Keratinocyte (primary cell): ENCODE results near the gene BLACAT1. TPM values are rescaled to one million over a fixed set of nuclear protein-coding genes. Genes with fewer than 3 reads are reported as not detected.

Experiments
- DNase-seq: peaks from one replicate; pipeline ENCODE4 v3.0.0-alpha.2; 2011; ENCODE audit warnings: low read depth, missing footprints, low spot score
- FAIRE-seq: peaks from 2 replicates; lab custom pipeline; 2011; peaks lifted over from hg19 to GRCh38; lab: Jason Lieb, UNC
- H2AFZ ChIP-seq: 2 replicates; pipeline ENCODE4 v1.6.0; 2012; ENCODE audit warnings: low read length, control low read depth, inconsistent platforms; ENCODE audit not compliant: control insufficient read depth
- H3K27ac ChIP-seq: 2 replicates; pipeline ENCODE4 v1.5.1; 2011; ENCODE audit warnings: low read length; ENCODE audit not compliant: control insufficient read depth, insufficient read depth
- H3K27me3 ChIP-seq: 3 replicates; pipeline ENCODE4 v1.6.0; 2011; ENCODE audit warnings: low read length; ENCODE audit not compliant: control insufficient read depth, insufficient read depth; ENCODE audit errors: extremely low read depth
- H3K36me3 ChIP-seq, 2 experiments: 2 replicates in 1 of 2; 3 replicates in 1 of 2; pipeline ENCODE4 v1.5.1; 2011; ENCODE audit warnings: low read length in 2 of 2, mild to moderate bottlenecking in 1 of 2; ENCODE audit not compliant: control insufficient read depth in 2 of 2, insufficient read depth in 2 of 2; ENCODE audit errors: extremely low read depth in 1 of 2
- H3K4me1 ChIP-seq: 3 replicates; pipeline ENCODE4 v1.5.1; 2011; ENCODE audit warnings: low read length; ENCODE audit not compliant: control insufficient read depth, insufficient read depth; ENCODE audit errors: extremely low read depth
- H3K4me2 ChIP-seq: 3 replicates; pipeline ENCODE4 v1.6.0; 2011; ENCODE audit warnings: low read depth, low read length; ENCODE audit not compliant: control insufficient read depth, insufficient read depth; ENCODE audit errors: extremely low read depth
- H3K4me3 ChIP-seq, 3 experiments: fragments of 200-600 bp in 1 of 3; sonication (generic) in 1 of 3; 2 replicates in 2 of 3; 3 replicates in 1 of 3; pipeline ENCODE4 v1.5.1; 2011 to 2016; ENCODE audit warnings: low read length in 3 of 3, mild to moderate bottlenecking in 3 of 3, control low read depth in 2 of 3, inconsistent platforms in 1 of 3, low read depth in 1 of 3, mixed read lengths in 1 of 3, mixed run types in 1 of 3, moderate library complexity in 1 of 3; ENCODE audit not compliant: control insufficient read depth in 2 of 3, insufficient read depth in 2 of 3; ENCODE audit errors: extremely low read depth in 1 of 3
- H3K79me2 ChIP-seq: 2 replicates; pipeline ENCODE4 v1.6.0; 2012; ENCODE audit warnings: low read length; ENCODE audit not compliant: control insufficient read depth, insufficient read depth
- H3K9ac ChIP-seq: 3 replicates; pipeline ENCODE4 v1.6.0; 2011; ENCODE audit warnings: low read length; ENCODE audit not compliant: control insufficient read depth, insufficient read depth; ENCODE audit errors: extremely low read depth
- H3K9me1 ChIP-seq: 3 replicates; pipeline ENCODE4 v1.6.0; 2011; ENCODE audit warnings: low read length; ENCODE audit not compliant: control insufficient read depth, insufficient read depth; ENCODE audit errors: extremely low read depth
- H3K9me3 ChIP-seq: 2 replicates; pipeline ENCODE4 v1.5.1; 2012; ENCODE audit warnings: low read depth, low read length; ENCODE audit not compliant: control insufficient read depth
- H4K20me1 ChIP-seq: 3 replicates; pipeline ENCODE4 v1.6.0; 2011; ENCODE audit warnings: low read length; ENCODE audit not compliant: control insufficient read depth, insufficient read depth; ENCODE audit errors: extremely low read depth
- EZH2 ChIP-seq: IDR thresholded peaks from one replicate; pipeline ENCODE4 v1.6.1; 2012; ENCODE audit warnings: inconsistent platforms, mild to moderate bottlenecking, low read length, moderate library complexity
- dilution Hi-C: fragments of 300-500 bp; cut with MboI; formaldehyde crosslinking; loops from one replicate; pipeline ENCODE4 v1.7.0; 2020; ENCODE audit warnings: low sequenced_read_pairs; ENCODE audit not compliant: extremely low pct_ligation_motif_present
- polyA plus RNA-seq, 5 experiments: library from polyadenylated mRNA; depleted of rRNA in 3 of 5; stranded (reverse) in 3 of 5; stranded (forward) in 1 of 5; unstranded in 1 of 5; fragments of >200 nt; gene quantifications; 1 replicate in 1 of 5; 2 replicates in 3 of 5; 3 replicates in 1 of 5; pipeline versions ENCODE4 v1.2.1 to v1.2.3, GENCODE V29; 2011 to 2012; ENCODE audit warnings: missing spikeins in 2 of 5, low read depth in 1 of 5, low replicate concordance in 1 of 5
- TF ChIP-seq, protein P1 (sequence below), 3 experiments: IDR thresholded peaks in 1 of 3; conservative IDR thresholded peaks in 1 of 3; optimal IDR thresholded peaks in 1 of 3; 2 replicates in 2 of 3; 3 replicates in 1 of 3; pipeline versions ENCODE3 to v1.5.1; 2011; ENCODE audit warnings: low read length in 3 of 3, mild to moderate bottlenecking in 3 of 3, moderate library complexity in 2 of 3, control low read depth in 1 of 3, inconsistent platforms in 1 of 3; ENCODE audit not compliant: insufficient read depth in 2 of 3; ENCODE audit errors: extremely low read depth in 1 of 3

Gene BLACAT1
- polyA plus RNA-seq, 1 donor (not counting 4 experiments of a cell fraction or from before 2014, with no cell fraction given), result 4.0 TPM

DNA sequence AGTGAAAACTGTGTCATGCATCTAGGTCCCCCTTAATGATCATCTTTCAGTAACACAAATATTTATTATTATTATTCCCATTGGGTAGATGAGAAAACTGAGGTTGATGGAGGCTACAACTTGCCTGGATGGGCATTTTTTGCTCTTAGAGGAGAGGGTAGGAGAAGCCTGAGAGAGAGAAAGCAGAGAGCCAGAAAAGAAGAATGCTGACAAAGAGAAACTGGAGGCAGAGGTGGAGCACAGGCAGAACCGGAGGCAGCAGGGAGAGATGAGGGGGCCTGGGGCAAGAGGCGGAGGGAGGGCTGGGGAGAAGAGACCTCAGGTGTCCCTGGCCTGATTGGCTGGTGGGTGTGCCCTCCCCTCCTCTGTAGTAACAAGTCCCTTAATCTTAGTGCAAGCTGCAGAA, 4.1 kb downstream of the BLACAT1 start:
- Histone ChIP-seq H3K79me2 (peaks cover 30% of the 10 kb centered on the region), H3K9me1 (no peaks in the 10 kb centered on the region), H3K27ac (no peak overlapping the region), H3K4me2 (no peak overlapping the region), H3K9ac (no peak overlapping the region), H3K4me1 (peaks cover 57% of the 10 kb centered on the region), H3K27me3 (peaks cover 23% of the 10 kb centered on the region), H3K9me3 (no peaks in the 10 kb centered on the region), H3K4me3 (no peak overlapping the region), H4K20me1 (peaks cover 5% of the 10 kb centered on the region), H3K36me3 (peaks cover 4 to 7% of the 10 kb centered on the region in 2 experiments), H2AFZ (no peak overlapping the region)
- FAIRE-seq, result no peak
- dilution Hi-C loops, result no loop called here
- no peak for TF ChIP-seq EZH2
- TF ChIP-seq, protein P1, sequence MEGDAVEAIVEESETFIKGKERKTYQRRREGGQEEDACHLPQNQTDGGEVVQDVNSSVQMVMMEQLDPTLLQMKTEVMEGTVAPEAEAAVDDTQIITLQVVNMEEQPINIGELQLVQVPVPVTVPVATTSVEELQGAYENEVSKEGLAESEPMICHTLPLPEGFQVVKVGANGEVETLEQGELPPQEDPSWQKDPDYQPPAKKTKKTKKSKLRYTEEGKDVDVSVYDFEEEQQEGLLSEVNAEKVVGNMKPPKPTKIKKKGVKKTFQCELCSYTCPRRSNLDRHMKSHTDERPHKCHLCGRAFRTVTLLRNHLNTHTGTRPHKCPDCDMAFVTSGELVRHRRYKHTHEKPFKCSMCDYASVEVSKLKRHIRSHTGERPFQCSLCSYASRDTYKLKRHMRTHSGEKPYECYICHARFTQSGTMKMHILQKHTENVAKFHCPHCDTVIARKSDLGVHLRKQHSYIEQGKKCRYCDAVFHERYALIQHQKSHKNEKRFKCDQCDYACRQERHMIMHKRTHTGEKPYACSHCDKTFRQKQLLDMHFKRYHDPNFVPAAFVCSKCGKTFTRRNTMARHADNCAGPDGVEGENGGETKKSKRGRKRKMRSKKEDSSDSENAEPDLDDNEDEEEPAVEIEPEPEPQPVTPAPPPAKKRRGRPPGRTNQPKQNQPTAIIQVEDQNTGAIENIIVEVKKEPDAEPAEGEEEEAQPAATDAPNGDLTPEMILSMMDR (optimal IDR thresholded peaks at IDR 0.05 in 1 of 3, IDR thresholded peaks at IDR 0.05 in 1 of 3, conservative IDR thresholded peaks at IDR 0.05 in 1 of 3; ENCODE audit: extremely low read depth in 1 of 3, insufficient read depth in 2 of 3, low read length in 3 of 3), result no peak
- no peak for DNase-seq

DNA sequence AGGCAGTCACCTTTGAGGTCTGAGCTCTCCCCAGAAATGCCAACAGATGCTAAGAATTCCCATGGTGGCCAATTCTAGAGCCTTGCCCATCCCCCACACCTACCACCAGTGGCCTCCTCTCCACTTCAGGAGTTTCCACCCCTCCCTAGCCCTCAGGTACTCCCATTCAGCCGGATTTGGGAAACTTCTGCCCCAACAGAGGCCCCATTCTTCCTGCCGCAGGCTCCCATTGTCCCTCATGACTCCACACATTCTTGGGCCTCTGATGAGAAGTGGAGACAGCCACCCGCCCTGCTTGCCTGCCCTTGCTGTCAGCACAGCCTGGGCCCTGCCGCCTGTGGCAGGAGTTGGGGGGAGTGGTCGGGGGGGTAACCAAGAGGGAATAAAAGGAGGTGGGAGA, 4.6 kb downstream of the BLACAT1 start:
- Histone ChIP-seq H3K79me2 (peaks cover 36% of the 10 kb centered on the region), H3K9me3 (no peaks in the 10 kb centered on the region), H2AFZ (no peak overlapping the region), H3K9ac (peak overlapping the region; percentile 72), H4K20me1 (peaks cover 7% of the 10 kb centered on the region), H3K4me1 (peaks cover 58% of the 10 kb centered on the region), H3K36me3 (peaks cover 7 to 13% of the 10 kb centered on the region in 2 experiments), H3K4me2 (peak overlapping the region; percentile 79), H3K9me1 (no peaks in the 10 kb centered on the region), H3K4me3 (peak overlapping the region in 2 of 3 experiments; percentile 0 to 11), H3K27ac (peak overlapping the region; percentile 88), H3K27me3 (peaks cover 18% of the 10 kb centered on the region)
- FAIRE-seq (peak; percentile 39), DNase-seq (peak; percentile 63)
- dilution Hi-C loops, result no loop called here
- TF ChIP-seq, protein P1 (optimal IDR thresholded peaks at IDR 0.05 in 1 of 3, IDR thresholded peaks at IDR 0.05 in 1 of 3, conservative IDR thresholded peaks at IDR 0.05 in 1 of 3; ENCODE audit: extremely low read depth in 1 of 3, insufficient read depth in 2 of 3, low read length in 3 of 3), result no peak
- TF ChIP-seq EZH2, result no peak
